Effector CD4-positive, alpha-beta T cell (primary cell): ENCODE results near the gene GRB2.
"Not testable (repeated sequence)": the region's sequence is repeated elsewhere in the genome, so short reads cannot be mapped to it uniquely, and the experiment has no call there.

ENCODE experiments used
- DNase-seq: peaks from one replicate; pipeline ENCODE4 v3.0.0-alpha.2; 2020

Gene GRB2

DNA sequence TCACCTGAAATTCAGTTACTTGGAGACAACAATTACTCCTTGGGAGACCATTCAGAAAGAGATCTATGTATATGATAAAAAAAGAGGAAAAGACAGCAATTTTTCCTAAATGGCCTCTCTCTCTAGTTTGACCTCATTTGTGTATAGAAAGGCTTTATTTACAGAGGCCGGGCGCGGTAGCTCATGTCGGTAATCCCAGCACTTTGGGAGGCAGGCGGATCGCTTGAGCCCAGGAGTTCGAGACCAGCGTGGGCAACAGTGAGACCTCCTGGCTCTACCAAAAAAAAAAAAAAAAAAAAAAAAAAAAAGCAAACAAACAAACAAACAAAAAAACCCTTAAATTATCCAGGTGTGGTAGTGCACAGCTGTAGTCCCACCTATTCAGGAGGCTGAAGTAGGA lies 20.7 kb downstream of the GRB2 start:
- no peak for DNase-seq

DNA sequence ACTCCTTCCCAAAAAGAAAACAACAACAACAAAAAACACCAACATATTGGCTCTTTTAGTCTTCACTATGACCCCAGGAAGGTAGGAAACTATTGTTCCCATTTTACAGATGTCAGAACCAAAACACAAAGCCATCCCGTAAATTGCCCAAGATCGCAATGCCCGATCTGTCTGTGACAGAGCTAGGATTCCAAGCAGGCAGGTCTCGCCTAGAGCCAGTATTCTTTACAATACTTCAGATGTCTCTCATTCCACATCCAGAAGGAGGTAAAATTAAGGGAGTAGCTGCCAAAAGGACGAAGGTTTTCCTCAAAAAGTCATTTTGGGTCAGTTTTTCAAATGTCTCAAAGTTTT lies 21.7 kb downstream of the GRB2 start:
- DNase-seq = no peak

GRCh38 chr17:75380750-75381149 lies 24.7 kb downstream of the GRB2 start:
- DNase-seq = no peak

GRCh38 chr17:75380315-75380714 lies 25.2 kb downstream of the GRB2 start:
- DNase-seq = no peak

DNA sequence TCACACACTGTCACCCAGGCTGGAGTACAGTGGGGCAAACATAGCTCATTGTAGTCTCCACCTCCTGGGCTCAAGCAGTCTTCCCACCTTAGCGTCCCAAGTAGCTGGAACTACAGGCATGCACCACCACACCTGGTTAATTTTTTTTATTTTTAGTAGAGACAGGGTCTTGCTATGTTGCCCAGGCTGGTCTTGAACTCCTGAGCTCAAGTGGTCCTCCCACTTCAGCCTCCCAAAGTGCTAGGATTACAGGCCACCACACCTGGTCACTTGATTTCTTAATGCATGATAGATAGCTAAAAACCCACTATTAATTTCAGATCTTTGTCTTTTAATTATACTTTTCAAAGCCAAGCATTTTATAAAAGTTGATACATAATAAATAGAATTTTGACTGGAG lies 26.1 kb downstream of the GRB2 start:
- not testable (repeated sequence) for DNase-seq

DNA sequence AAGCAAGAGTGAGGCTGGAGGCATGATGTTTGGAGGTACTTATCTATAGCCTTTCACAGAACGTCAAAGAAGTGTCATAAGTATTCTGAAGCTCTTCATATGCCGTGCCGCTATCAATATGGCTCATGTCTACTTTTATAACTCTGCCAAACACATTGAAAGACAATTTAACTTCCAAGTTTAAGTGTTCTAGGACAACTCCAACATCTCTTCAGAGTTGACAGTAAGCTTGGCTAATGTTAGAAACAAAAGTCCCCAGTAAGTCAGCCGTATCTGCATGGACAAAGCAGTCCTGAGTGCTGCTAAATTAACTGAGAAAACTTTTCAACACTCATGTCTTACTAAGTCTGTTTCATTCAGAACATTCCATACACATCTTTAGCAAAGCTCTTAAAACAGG lies 32.2 kb downstream of the GRB2 start:
- DNase-seq = no peak

DNA sequence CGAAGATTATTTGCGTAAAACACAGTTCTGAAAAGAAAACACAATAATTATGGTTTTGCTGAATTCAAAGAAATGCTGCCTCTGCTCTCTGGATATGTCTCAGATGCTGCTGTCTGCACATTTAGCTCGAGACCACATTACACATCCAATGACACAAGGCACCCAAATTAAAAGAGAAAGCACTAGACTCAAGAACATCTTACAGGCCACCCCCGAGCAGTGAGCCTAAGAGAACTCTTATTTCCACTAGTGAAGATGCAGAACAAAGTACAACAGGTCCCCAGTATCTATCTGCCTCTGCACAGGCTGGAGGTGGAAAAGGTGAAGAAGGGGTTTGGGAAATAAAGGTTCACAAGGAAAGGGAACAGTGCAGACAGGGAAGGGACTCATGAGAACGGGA lies 33.5 kb downstream of the GRB2 start:
- no peak for DNase-seq

GRCh38 chr17:75371339-75371738 lies 34.1 kb downstream of the GRB2 start:
- no peak for DNase-seq

GRCh38 chr17:75370286-75370915 lies 35.1 kb downstream of the GRB2 start:
- no peak for DNase-seq

GRCh38 chr17:75367838-75368789 lies 37.4 kb downstream of the GRB2 start:
- DNase-seq = not testable (repeated sequence)

DNA sequence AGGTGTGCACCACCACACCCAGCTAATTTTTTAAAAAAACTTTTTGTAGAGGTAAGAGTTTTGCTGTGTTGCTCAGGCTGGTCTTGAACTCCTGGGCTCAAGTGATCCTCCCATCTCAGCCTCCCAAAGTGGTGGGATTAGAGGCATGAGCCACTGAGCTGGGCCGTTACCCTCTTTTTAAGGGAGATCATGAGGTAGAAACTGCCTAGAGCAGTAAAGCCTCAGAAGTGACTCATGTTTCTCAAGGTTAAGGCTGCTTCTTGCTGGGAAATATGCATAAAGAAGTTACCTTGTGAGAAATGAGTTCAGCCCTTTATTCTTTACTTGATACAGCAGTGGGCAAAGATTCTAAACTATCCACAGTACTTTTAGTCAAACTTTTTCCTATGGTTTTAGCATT lies 38.2 kb downstream of the GRB2 start:
- no peak for DNase-seq

DNA sequence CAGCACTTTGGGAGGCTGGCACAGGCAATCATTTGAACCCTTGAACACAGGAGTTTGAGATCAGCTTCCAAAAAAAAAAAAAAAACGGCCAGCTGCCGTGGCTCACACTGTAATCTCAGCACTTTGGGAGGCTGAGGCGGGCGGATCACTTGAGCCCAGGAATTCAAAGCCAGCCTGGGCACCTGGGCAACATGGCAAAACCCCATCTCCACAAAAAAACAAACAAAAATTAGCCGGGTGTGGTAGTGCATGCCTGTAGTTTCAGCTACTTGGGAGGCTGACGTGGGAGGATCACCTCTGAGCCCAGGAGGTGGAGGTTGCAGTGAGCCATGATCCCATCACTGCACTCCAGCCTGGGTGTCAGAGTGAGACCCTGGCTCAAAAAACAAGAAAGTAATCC lies 39.0 kb downstream of the GRB2 start:
- DNase-seq = no peak

GRCh38 chr17:75365931-75366275 lies 39.6 kb downstream of the GRB2 start:
- no peak for DNase-seq

DNA sequence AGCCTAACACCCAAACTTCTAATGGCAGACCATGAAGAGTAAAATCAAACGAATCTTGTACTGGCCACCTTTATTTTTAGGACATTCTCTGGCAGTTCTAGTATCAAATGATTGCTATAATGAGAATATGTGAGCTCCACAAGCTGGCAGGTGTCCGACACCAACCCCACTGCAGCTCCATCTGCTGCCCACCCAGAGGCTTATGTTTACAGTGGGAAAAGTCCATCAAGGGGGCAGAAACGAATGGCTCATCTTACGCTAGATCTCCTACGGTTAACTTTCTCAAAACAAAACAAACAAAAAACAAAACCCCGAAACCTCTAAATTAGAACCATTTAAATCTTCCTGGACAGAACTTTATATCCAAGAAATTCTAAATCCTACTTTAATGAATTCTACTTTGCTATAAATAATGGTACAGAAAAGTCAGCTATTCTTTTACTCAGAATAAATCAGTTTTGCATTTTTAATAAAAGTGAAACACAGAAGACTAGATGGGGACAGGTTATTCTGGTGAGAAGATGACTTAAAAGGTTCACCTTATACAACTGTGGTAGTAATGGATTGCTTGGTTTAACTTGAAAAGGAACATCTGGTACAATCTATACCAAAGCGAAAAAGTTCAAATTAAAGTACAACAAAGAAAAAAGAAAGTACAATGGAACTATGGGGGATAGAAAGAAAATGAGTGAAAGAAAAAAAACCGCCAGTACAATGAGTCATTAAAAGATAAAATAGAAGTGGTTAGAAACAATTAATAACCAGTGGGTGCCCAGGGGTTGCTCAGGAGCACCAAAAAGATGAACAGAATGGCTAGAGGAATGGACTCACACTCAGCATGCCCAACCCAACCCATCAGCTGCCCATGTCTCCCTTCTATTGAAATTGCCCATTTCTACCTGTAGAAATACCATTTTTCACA lies 40.2 kb downstream of the GRB2 start:
- DNase-seq = no peak

GRCh38 chr17:75364078-75364477 lies 41.4 kb downstream of the GRB2 start:
- DNase-seq = no peak

DNA sequence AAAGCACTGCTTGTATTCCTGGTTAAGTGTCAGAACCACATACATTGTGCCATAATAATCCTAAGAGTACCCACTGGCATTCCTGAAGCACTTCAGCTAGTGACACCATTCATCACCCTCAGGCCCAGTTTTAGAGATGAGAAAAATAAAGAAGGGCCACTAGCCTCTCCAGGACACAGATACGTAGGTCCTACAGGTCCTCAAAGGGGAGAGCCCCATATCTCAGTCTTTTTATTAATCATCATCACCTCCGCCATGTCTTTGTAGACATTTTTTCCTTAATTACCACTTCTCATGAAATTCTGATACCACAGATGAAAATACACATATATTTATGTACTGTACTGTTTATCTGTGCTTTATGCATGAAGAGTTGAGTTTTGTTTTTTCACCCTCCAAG lies 43.5 kb downstream of the GRB2 start:
- DNase-seq = no peak

DNA sequence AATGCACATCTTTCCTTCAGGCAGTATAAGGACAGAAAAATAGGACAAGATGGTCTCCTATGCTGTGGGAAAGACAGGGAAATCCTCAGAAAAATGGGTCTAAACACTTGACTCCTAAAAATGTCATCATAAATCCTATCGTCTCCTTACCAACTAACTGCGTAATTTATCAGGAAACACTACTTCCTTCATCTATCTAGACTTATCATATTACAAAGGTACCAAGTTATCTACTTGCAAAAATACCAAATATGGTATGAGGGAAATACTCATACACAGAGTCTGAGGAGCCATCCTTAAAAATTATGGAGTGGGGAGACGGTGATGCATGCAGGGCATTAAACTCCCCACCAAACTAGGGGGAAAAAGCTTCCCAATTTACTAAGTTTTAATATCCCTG lies 44.1 kb downstream of the GRB2 start:
- DNase-seq = no peak

- DNase-seq = no peak
Observed at GRCh38 chr17:75356260-75356937, 49.1 kb downstream of the GRB2 start.

GRCh38 chr17:75353176-75353575 lies 52.3 kb downstream of the GRB2 start:
- DNase-seq = no peak

DNA sequence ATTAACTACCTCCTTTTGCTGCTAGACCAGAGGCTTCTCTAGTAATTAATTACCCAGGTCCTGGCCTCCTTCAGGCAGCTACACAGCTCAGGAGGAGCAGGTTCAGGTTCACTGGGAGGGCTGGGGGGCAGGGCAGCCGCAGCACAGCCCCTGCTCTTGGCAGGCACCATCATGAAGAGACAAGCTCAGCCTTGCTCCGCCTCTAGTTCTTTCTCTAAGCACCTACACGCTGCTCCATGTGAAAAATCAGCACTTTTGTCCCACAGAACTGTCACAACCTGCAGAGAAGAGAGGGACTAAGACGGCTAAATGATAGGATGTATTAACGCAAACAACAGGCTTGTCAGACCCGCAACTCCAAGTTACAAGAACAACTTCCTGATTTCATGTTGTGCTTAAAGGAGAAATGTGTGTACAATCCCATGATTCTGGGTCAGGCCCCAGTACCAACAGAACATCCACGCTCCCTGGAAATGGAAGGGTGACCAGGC lies 53.4 kb downstream of the GRB2 start:
- no peak for DNase-seq

GRCh38 chr17:75350706-75351105 lies 54.8 kb downstream of the GRB2 start:
- no peak for DNase-seq

- DNase-seq = no peak
Observed at GRCh38 chr17:75350029-75350428, 55.4 kb downstream of the GRB2 start.

GRCh38 chr17:75349589-75349988 lies 55.9 kb downstream of the GRB2 start:
- DNase-seq = no peak
